ENCODE results near the gene CADPS. TPM values are rescaled to one million over a fixed set of nuclear protein-coding genes. Genes with fewer than 3 reads are reported as not detected.

Gene CADPS
- polyA plus RNA-seq, 2 of the 4 experiments (the other 2 are of a cell fraction): not detected

GRCh38 chr3:62822905-62823304 is 52.3 kb downstream of the CADPS start:
- Histone ChIP-seq H3K9me3 (no peaks in the 10 kb centered on the region), H3K4me3 (no peak overlapping the region), H3K4me2 (no peak overlapping the region), H3K4me1 (no peaks in the 10 kb centered on the region), H3K27ac (no peak overlapping the region)
- POLR2A ChIA-PET: no interaction called here
- TF ChIP-seq FOSB (CRISPR knock-in tag; IDR thresholded peaks at IDR 0.05): no peak
- TF ChIP-seq MAX (IDR thresholded peaks at IDR 0.05): no peak
- TF ChIP-seq RCOR1 (IDR thresholded peaks at IDR 0.05; ENCODE audit: low read depth, low read length): no peak
- no peak for TF ChIP-seq RAD21 (conservative IDR thresholded peaks at IDR 0.05 in 1 of 2, IDR thresholded peaks at IDR 0.05 in 1 of 2)
- TF ChIP-seq RFX5 (IDR thresholded peaks at IDR 0.05): no peak
- no peak for TF ChIP-seq ZFP36 (IDR thresholded peaks at IDR 0.05; ENCODE audit: borderline replicate concordance, partially characterized antibody)
- no peak for TF ChIP-seq FOXS1 (CRISPR knock-in tag; IDR thresholded peaks at IDR 0.05)
- no peak for TF ChIP-seq RNF2 (IDR thresholded peaks at IDR 0.05; ENCODE audit: borderline replicate concordance, low read depth)
- TF ChIP-seq CBX8 (IDR thresholded peaks at IDR 0.05): no peak
- no peak for TF ChIP-seq MAZ (IDR thresholded peaks at IDR 0.05; ENCODE audit: borderline replicate concordance, low read depth, low read length)
- no peak for TF ChIP-seq HEYL (CRISPR knock-in tag; IDR thresholded peaks at IDR 0.05)
- TF ChIP-seq SMC3 (IDR thresholded peaks at IDR 0.05): no peak
- TF ChIP-seq ELK1 (IDR thresholded peaks at IDR 0.05; ENCODE audit: low read depth, low read length): no peak
- CTCF ChIA-PET: no interaction called here
- ATAC-seq: no peak
- WGBS (ENCODE audit: missing lambda C conversion rate): 40% methylated on average over 1 of the region's 1 CpG
- no peak for FAIRE-seq
- DNase-seq (ENCODE audit: low read depth in 1 of 2, low spot score in 1 of 2): no peak

- POLR2A ChIA-PET: no interaction called here
- Histone ChIP-seq H3K4me2 (no peak overlapping the region), H3K27ac (no peak overlapping the region), H3K9me3 (no peaks in the 10 kb centered on the region), H3K4me3 (no peak overlapping the region), H3K4me1 (no peaks in the 10 kb centered on the region)
- DNase-seq (ENCODE audit: low read depth in 1 of 2, low spot score in 1 of 2) (no peak), FAIRE-seq (no peak), ATAC-seq (no peak)
- whole genome bisulfite sequencing (ENCODE audit: missing lambda C conversion rate): 3% methylated on average over 5 of the region's 5 CpGs
- TF ChIP-seq RAD21 (conservative IDR thresholded peaks at IDR 0.05 in 1 of 2, IDR thresholded peaks at IDR 0.05 in 1 of 2) (no peak), NPAS2 (CRISPR knock-in tag; IDR thresholded peaks at IDR 0.05; ENCODE audit: borderline replicate concordance) (no peak), FOXS1 (CRISPR knock-in tag; IDR thresholded peaks at IDR 0.05) (no peak), HEYL (CRISPR knock-in tag; IDR thresholded peaks at IDR 0.05) (no peak), ZC3H11A (IDR thresholded peaks at IDR 0.05) (no peak), ELK1 (IDR thresholded peaks at IDR 0.05; ENCODE audit: low read depth, low read length) (no peak), SMC3 (IDR thresholded peaks at IDR 0.05) (no peak), NFE2L2 (conservative IDR thresholded peaks at IDR 0.05; ENCODE audit: low read length) (no peak), CBX2 (IDR thresholded peaks at IDR 0.05; ENCODE audit: borderline replicate concordance, low read depth) (no peak), HDAC2 (IDR thresholded peaks at IDR 0.05) (no peak)
- CTCF ChIA-PET: no interaction called here
Measured at GRCh38 chr3:62818347-62818746, 56.9 kb downstream of the CADPS start.

- FAIRE-seq: no peak
- TF ChIP-seq RFX5 (IDR thresholded peaks at IDR 0.05) (no peak), NR3C1 (IDR thresholded peaks at IDR 0.05) (no peak), EHMT2 (IDR thresholded peaks at IDR 0.05; ENCODE audit: low read depth) (no peak), E2F6 (IDR thresholded peaks at IDR 0.05; ENCODE audit: borderline replicate concordance, low read depth) (no peak), TP53 (CRISPR knock-in tag; IDR thresholded peaks at IDR 0.05) (no peak)
- WGBS (ENCODE audit: missing lambda C conversion rate): 5% methylated on average over 2 of the region's 2 CpGs
- ChIA-PET POLR2A (no interaction called here), CTCF (no interaction called here)
- no peaks in the 10 kb centered on the region for H3K4me1 ChIP-seq
- H3K27ac ChIP-seq: no peak overlapping the region
- H3K9me3 ChIP-seq: no peaks in the 10 kb centered on the region
- DNase-seq (ENCODE audit: low read depth in 1 of 2, low spot score in 1 of 2): no peak
- no peak for ATAC-seq
- no peak overlapping the region for H3K4me2 ChIP-seq
- H3K4me3 ChIP-seq: no peak overlapping the region
Measured at GRCh38 chr3:62817678-62818077, 57.5 kb downstream of the CADPS start.

All from A549 (cell line).